SU-DHL-6 (cell line): ENCODE measurements around the gene PHKG1.

ENCODE experiments used
- CTCF ChIP-seq: fragments of 200-600 bp; sonication (generic); IDR thresholded peaks from one replicate; pipeline ENCODE4 v1.5.1; 2017; ENCODE audit warnings: antibody characterized with exemption, mild to moderate bottlenecking, low read length, moderate library complexity; ENCODE audit not compliant: insufficient read depth, poor library complexity, severe bottlenecking
- EZH2phosphoT487 ChIP-seq: fragments of 200-600 bp; sonication (generic), shearing (Covaris generic); conservative IDR thresholded peaks from 2 replicates; pipeline ENCODE4 v1.6.1; 2018; ENCODE audit warnings: mild to moderate bottlenecking, antibody characterized with exemption, low read length, moderate library complexity, mixed read lengths

DNA sequence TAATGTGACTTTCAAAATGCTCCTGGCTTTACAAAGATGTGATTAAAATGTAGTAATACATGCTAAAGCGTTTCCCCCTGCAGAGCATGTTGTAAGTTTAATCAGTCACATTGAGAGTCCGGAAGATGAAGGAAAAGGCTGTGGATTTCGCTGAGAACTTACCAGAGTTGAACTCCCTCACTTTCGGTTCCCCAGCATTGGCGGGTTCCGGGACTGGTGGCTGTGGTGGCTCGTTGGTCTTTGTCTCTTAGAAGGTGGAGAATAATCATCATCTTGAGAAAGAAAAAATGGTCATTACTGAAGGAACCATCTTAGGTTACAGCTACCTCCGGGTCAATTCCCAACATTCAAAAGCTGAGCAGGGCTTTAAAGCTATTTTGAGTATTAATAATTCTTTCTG lies 33.1 kb upstream of the PHKG1 start:
- TF ChIP-seq CTCF: no peak
- no peak for TF ChIP-seq EZH2phosphoT487
